Stimulated activated CD4-positive, alpha-beta T cell treated with anti-CD3 and anti-CD28 coated beads, Interleukin-1b, Interleukin-23, amount 100 ng/mL, for 24 hours (primary cell): ENCODE measurements around the gene TTC8.
"Not testable (repeated sequence)": the region's sequence is repeated elsewhere in the genome, so short reads cannot be mapped to it uniquely, and the experiment has no call there.

Experiments
- DNase-seq, 4 experiments: peaks; one replicate each; pipeline ENCODE4 v3.0.0-alpha.2; 2020; ENCODE audit warnings: low read depth in 4 of 4, low spot score in 1 of 4

TTC8 gene

GRCh38 chr14:88824314-88825077, at the start of gene TTC8:
TSS of gene TTC8 (plus strand) at chr14:88824651. CDS start at chr14:88824708, 57 bp downstream.
- peak; percentile 67 to 75 (median 71) for DNase-seq

DNA sequence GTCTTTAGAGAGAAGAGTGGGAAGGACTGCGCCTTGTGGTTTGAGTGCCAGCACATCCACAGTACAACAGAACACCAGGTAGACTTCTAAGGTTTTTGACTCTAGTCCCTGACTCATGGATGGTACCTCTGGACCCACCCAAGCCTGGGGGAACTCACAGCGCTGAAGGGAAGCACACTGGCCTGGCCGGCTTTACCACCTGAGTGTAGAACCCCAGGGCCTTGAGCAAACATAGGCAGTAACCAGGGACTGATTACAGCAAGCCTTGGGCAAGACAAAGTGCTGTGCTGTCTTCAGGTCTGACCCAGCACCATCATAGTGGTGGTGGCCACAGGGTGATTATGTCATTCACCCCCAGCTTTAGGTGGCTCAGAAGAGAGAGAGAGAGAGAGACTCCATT, 48.9 kb upstream of the TTC8 start:
- no peak for DNase-seq

DNA sequence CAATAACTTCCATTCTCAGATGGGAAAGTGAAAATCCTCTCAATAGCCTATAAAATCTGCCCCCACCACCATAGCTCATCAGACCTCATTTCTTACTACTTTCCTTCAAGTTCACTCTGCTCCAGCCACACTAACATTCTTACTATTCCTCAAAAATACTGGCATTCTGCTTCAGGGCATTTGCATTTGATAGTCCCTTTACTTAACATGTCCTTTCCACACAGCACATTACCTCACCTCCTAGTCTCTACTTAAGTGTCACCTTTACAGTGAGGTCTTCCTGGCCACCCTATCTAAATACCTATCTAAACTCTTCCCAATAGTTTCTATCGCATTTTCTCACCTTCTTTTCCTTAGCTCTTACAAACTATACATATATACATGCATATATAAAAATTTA, 38.5 kb upstream of the TTC8 start:
- no peak for DNase-seq

DNA sequence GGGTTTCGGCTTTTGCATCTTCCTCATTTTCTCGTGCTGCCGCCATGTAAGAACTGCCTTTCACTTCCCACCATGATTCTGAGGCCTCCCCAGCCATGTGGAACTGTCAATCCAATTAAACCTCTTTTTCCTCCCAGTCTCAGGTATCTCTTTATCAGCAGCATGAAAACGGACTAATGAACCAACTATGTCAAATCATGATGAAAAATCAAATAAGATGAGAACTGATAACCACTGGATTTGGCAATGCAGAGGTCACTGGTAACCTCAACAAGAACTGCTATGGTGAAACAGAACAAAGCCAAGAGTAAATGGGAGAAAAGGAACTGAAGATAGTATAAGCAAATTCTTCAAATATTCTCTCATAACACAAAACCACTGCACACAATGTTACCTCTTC, 37.7 kb upstream of the TTC8 start:
- DNase-seq = no peak

GRCh38 chr14:88789573-88789972, 34.9 kb upstream of the TTC8 start:
- not testable (repeated sequence) for DNase-seq

- DNase-seq = no peak
Observed at GRCh38 chr14:88790501-88791251, 33.8 kb upstream of the TTC8 start.

DNA sequence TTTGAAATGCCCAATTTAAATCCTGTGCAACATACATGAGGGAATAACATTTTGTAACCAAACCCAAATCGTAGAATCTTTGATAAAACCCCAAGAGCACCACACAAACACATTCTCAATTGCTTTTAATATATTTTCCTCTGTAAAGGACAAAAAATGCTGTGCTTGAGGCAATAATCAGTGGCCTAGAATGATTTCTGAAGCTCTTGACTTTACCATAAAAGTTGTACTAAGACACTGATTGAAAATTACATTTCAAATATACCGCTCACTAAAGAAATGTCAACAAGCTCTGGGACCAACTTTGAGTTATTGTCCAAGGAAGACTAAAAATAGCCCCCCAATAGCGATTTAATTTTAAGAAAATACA, 33.2 kb upstream of the TTC8 start:
- no peak for DNase-seq

DNA sequence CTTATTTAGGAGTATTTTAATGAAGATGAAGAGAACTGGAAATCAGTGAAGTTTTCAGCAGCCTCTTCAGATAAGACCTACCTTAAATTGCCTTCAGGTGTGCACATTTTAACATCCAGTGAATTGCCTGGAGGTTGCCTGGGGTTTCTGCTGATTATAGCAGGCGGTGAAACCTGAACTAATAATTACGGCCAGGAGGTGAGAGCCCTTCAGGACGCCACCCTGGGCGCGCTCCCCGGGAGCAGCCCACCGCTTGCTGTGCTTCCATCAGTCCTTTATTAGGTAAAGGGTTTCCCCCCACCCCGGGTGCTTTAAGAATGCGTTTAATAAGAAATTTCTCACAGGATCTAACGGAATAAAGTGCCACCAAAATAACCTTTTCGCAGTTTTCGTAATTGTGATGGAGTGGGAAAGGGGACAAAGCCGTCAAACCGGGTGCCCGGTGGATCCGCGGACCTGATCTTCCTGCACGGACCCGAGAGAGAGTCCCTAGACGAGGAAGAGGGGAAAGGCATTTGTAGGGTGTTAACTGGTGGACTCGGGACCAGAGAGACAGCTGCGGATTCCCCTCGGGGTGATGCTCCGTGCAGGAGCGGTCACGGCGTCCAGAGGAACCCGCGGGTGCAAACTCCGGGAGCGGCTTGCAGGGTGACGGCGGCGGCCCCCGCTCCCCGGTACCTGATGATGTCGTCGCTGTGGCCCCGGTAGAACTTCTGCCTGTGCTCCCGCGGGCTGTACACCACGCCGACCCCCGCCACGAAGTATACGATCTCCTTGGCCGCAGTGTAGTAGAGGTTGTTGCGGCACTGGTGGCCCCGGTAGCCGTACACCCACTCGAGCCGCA, 32.6 kb upstream of the TTC8 start:
- peak in 3 of 4 experiments; percentile 2 to 14 (median 7) for DNase-seq

GRCh38 chr14:88792473-88793258, 31.8 kb upstream of the TTC8 start, which contains the start of gene EML5:
TSS of gene EML5 (minus strand) at chr14:88792953. CDS start at chr14:88792503, 450 bp downstream.
- peak; percentile 55 to 79 (median 74) for DNase-seq

DNA sequence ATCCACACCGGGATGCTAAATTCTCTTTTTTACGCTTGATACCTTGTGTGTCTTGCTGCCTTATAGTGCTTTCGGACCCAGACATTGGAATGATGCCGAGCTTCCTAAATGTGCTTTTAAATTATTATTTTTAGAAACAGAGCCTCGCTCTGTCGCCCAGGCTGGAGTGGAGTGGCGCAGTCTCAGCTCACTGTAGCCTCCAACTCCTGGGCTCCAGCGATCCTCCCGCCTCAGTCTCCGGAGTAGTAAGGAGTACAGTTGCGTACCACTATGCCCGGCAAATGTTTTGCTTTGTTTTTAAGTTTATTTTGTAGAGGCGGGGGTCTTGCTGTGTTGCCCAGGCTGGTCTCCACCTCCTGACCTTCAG, 31.2 kb upstream of the TTC8 start:
- peak in 1 of 4 experiments; percentile 3 for DNase-seq

GRCh38 chr14:88798156-88798555, 26.3 kb upstream of the TTC8 start:
- no peak for DNase-seq

DNA sequence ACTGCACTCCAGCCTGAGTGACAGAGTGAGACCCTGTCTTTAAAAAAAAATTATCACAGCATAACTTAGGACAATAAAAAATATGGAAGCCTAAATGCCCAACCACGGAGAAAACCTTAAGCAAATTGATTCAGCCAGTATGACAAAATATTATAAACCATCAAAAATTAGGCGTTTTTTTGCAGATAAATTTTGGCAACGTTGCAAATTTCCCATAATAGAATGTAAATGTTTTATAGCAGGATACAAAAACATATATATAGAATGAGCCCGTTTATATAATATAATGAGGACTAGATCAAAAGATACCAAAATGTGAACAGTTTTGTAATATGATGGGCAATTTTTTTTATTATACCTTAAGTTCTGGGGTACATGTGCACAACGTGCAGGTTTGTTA, 24.9 kb upstream of the TTC8 start:
- no peak for DNase-seq

- DNase-seq = no peak
Observed at GRCh38 chr14:88802596-88802995, 21.9 kb upstream of the TTC8 start.

DNA sequence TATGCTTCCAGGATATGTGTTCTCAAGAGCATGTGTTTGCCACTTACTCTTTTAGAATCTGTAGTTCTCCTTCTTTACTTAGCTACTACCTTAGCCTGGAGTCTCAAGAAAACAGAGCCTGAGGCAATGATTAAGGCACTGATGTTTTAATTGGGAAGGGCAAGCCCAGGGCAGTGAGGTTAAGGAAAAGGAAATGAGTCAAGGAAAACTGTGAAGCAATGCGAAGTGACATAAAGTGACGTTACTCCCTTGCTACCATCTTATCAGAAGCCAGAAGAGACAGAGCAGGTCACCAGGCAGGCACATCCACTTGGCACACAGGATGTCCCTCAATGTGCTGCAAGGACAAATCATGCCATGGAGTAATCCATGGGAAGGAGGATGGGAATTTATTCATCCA, 20.4 kb upstream of the TTC8 start:
- DNase-seq = no peak

DNA sequence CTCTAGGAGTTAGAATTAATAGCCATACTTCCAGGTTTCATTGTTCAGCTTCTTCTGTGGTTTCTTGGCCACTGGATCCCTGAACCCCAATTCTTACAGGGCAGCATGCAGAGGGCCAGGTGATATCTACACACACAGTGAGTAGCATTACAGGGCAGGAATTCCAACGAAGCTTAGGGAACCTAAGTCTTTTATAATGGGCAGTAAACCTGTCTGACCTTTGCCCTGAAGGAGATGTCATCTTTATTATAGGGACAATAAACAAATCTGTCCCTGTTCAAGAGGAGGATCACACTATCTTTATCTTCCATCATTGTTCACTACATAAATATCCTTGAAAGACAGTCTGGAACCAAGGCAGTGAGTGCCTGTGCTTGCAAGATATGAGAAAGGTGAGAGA, 20.0 kb upstream of the TTC8 start:
- DNase-seq = no peak

DNA sequence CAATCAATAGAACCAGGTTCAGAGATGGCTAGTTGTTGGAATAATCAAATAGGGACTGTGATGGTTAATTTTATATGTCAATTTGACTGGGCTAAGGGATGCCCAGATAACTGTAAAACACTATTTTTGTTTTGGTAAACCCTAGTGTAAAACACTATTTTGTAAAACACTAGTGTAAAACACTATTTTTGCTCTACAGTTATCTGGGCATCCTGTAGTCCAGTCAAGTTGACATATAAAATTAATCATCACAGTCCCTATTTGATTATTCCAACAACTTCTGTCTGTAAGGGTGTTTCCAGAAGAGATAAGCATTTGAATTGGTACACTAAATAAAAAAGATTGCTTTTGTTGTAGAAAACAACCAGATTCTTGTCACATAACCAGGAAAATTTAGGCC, 16.1 kb upstream of the TTC8 start:
- DNase-seq = no peak

GRCh38 chr14:88815980-88816379, 8.5 kb upstream of the TTC8 start:
- no peak for DNase-seq

GRCh38 chr14:88818018-88818417, 6.4 kb upstream of the TTC8 start:
- DNase-seq = no peak

GRCh38 chr14:88819674-88820073, 4.8 kb upstream of the TTC8 start:
- not testable (repeated sequence) for DNase-seq

GRCh38 chr14:88821378-88821777, 3.1 kb upstream of the TTC8 start:
- DNase-seq = no peak

- no peak for DNase-seq
Observed at GRCh38 chr14:88821888-88822287, 2.6 kb upstream of the TTC8 start.
